TTC549 (cell line): ENCODE data around the gene MOB2.

Experiments used
- FAIRE-seq: peaks from 2 replicates; lab custom pipeline; 2012; peaks lifted over from hg19 to GRCh38; lab: Jason Lieb, UNC

MOB2 gene

GRCh38 chr11:1455763-1456060 is 30.9 kb downstream of the MOB2 start:
- no peak for FAIRE-seq

- FAIRE-seq = no peak
Observed at GRCh38 chr11:1455032-1455762, 31.4 kb downstream of the MOB2 start.

- no peak for FAIRE-seq
Observed at GRCh38 chr11:1454576-1454975, 32.0 kb downstream of the MOB2 start.

GRCh38 chr11:1453611-1454034 is 33.0 kb downstream of the MOB2 start:
- FAIRE-seq = no peak

GRCh38 chr11:1452744-1453143 is 33.8 kb downstream of the MOB2 start:
- no peak for FAIRE-seq

- FAIRE-seq = no peak
Observed at GRCh38 chr11:1451781-1452470, 34.7 kb downstream of the MOB2 start.

GRCh38 chr11:1450949-1451710 is 35.4 kb downstream of the MOB2 start:
- no peak for FAIRE-seq

- FAIRE-seq = no peak
Observed at GRCh38 chr11:1450344-1450875, 36.2 kb downstream of the MOB2 start.

- FAIRE-seq = no peak
Observed at GRCh38 chr11:1449490-1450243, 36.9 kb downstream of the MOB2 start.

- FAIRE-seq = no peak
Observed at GRCh38 chr11:1448882-1449281, 37.7 kb downstream of the MOB2 start.

- FAIRE-seq = no peak
Observed at GRCh38 chr11:1447845-1448825, 38.4 kb downstream of the MOB2 start.

GRCh38 chr11:1446623-1447022 is 40.0 kb downstream of the MOB2 start:
- no peak for FAIRE-seq

- FAIRE-seq = no peak
Observed at GRCh38 chr11:1445741-1446445, 40.7 kb downstream of the MOB2 start.

GRCh38 chr11:1444823-1445422 is 41.7 kb downstream of the MOB2 start:
- FAIRE-seq = no peak

GRCh38 chr11:1444321-1444720 is 42.3 kb downstream of the MOB2 start:
- FAIRE-seq = no peak

GRCh38 chr11:1443737-1444136 is 42.8 kb downstream of the MOB2 start:
- FAIRE-seq = no peak

- no peak for FAIRE-seq
Observed at GRCh38 chr11:1442807-1443366, 43.7 kb downstream of the MOB2 start.

GRCh38 chr11:1442163-1442562 is 44.4 kb downstream of the MOB2 start:
- FAIRE-seq = no peak

- no peak for FAIRE-seq
Observed at GRCh38 chr11:1440496-1440895, 46.1 kb downstream of the MOB2 start.

- no peak for FAIRE-seq
Observed at GRCh38 chr11:1440066-1440465, 46.5 kb downstream of the MOB2 start.
